Breast epithelium (tissue), 3 donors: ENCODE data around the gene ZNRF3.

Experiments used
- CTCF ChIP-seq, 3 donors: fragments of 450-650 bp; IDR thresholded peaks; one replicate each; pipeline ENCODE4 v1.5.1; 2016 to 2017; ENCODE audit warnings: antibody characterized with exemption in 3 of 3, mild to moderate bottlenecking in 3 of 3, moderate library complexity in 3 of 3
- POLR2A ChIP-seq: fragments of 450-650 bp; IDR thresholded peaks from one replicate; pipeline ENCODE4 v1.6.1; 2016; ENCODE audit warnings: antibody characterized with exemption, mild to moderate bottlenecking, moderate library complexity
- POLR2AphosphoS5 ChIP-seq, 3 donors: sonication (generic); formaldehyde crosslinking; IDR thresholded peaks; one replicate each; pipeline ENCODE4 v1.6.1; 2017; ENCODE audit warnings: antibody characterized with exemption in 3 of 3

- TF ChIP-seq CTCF (IDR thresholded peaks at IDR 0.05) (no peak), POLR2AphosphoS5 (IDR thresholded peaks at IDR 0.05) (no peak), POLR2A (no peak)
These were observed 39.3 kb downstream of the ZNRF3 start for GRCh38 chr22:28922540-28923244.
